ENCODE results near the gene MYH7.
"Not testable (repeated sequence)": the region's sequence is repeated elsewhere in the genome, so short reads cannot be mapped to it uniquely, and the experiment has no call there.

MYH7 gene

GRCh38 chr14:23406725-23407355 is 28.6 kb downstream of the MYH7 start:
- DNase-seq: no peak

DNA sequence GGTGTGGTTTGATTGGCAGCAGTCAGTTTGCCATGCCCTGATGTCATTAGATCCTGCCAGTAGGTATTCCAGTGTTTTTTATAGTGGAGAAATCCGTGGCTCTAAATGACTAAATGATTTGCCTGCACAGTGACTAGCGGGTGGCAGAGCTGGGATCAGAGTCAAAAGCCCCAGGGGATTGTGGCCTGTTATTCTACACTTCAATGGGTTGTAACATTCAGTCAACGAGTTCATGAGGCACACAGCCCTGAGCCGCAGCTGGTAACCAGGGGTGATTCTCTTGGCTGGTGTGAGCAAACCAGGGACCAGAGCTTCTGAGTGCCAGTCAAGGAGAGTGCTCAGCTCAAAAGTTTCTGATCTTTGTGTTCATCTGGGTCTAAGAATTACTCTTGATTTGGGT is 29.2 kb downstream of the MYH7 start:
- DNase-seq: no peak

DNA sequence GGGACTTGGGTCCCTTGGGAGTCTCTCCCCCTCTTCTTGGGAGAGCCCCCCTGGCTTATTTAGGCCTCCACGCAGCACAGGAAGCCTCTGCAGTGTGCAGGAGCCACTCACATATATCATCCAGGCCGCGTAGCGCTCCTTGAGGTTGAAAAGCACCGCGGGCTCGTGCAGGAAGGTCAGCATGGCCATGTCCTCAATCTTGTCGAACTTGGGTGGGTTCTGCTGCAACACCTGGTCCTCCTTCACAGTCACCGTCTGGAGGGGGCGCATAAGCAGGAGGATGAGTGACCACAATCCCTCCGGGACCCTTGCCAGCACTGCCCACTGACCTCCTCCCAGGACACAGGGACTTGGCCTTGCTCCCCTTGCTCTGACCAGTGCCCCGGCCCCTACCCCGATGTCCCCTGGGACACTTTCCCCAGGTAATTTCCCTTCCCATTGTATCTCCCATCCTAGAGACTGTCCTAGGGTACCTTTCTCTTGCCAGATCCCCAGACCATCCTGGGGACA is 29.9 kb downstream of the MYH7 start:
- DNase-seq: no peak

DNA sequence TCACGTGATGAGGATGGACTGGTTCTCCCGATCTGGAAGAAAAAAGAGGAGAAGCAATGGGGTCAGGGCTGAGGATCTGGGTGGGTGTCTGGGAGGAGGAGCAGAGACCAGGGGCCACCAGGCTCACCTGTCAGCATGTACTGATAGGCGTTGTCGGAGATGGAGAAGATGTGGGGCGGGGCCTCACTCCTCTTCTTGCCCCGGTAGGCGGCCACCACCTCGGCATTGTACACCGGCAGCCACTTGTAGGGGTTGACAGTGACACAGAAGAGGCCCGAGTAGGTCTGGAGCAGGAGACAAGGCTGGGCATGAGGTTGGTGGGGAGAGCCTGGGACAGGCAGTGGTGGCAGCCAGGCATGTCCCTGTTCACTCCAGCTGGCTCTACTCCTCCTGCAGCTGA is 30.4 kb downstream of the MYH7 start:
- no peak for DNase-seq

DNA sequence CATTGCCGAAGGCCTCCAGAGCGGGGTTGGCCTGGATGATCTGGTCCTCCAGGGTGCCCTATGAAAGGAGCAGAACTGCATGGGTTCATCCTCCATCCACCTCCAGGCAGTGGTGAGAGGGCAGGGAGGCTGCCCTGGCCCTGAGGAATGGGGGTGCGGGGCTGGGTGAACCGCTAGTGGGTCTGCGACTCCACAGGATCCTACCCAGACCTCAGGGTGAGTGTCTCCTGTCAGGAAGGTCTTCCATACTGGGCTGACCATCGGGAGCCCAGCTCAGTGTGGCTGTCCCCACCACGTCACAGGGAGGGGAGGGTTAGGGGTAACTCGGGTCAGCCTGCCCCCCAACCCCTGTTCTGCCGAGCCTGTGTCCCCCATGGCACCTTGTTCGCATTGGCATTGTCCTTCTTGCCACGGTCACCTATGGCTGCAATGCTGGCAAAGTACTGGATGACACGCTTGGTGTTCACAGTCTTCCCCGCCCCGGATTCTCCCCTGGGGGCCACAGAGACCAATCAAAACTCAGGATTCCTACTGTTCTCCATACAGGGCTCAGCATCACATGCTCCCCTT is 31.0 kb downstream of the MYH7 start:
- no peak for DNase-seq

GRCh38 chr14:23403908-23404307 is 31.6 kb downstream of the MYH7 start:
- DNase-seq: no peak

DNA sequence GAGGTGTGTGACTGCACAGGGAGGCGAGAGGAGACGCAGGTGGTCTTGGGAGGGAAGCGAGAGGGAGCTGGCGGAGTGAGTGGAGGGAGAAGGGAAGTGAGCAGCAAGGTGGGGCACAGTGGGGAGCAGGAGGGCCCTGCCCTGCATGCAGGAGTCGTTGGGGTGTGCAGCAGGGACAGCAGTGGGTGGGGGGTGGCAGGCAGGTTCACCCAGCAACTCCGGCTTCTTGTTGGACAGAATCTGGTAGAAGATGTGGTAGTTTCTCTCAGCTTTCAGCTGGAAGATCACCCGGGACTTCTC is 32.4 kb downstream of the MYH7 start:
- DNase-seq: no peak

GRCh38 chr14:23402296-23403138 is 32.9 kb downstream of the MYH7 start:
- DNase-seq: no peak

DNA sequence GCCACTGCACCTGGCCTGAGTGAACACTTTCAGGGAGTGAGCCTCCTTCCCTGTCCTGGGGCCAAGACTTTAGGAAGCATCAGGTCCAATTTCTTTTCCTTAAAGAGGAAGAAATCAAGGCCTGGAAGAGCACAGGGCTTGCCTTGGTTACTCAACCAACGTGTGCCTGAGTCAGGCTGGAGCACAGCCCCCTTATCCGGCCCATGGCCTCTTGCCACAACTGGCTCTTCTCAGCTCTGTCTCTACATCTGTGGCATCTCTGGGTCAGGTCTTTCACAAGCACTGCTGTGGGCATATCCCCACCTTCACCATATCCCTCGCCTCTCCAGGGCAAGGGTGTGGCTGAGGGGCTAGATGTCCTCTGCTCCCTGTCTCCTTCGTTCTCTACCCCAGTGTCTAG is 34.2 kb downstream of the MYH7 start:
- no peak for DNase-seq

- not testable (repeated sequence) for DNase-seq
Observed at GRCh38 chr14:23400496-23401149, 34.8 kb downstream of the MYH7 start.

- no peak for DNase-seq
Observed at GRCh38 chr14:23399591-23399990, 35.9 kb downstream of the MYH7 start.

DNA sequence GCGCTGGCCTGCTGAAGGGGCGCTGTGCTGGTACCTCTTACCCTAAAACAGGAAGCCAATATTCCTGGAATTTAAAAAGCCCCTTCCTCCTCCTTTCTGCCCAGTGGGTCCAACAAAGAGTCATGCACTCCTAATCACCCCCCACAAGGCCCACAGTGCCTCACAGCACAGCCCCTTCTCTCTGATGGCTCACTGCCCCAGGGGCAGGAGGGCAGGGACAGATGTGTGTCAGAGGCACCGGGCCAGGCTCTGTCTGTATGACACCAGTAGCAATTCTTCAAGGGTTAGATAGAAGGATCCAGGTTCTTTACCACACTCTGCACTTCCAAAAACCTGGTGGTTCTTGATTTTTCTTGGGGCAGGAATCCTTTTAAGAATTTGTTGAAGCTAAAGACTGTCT is 36.3 kb downstream of the MYH7 start:
- DNase-seq: no peak

DNA sequence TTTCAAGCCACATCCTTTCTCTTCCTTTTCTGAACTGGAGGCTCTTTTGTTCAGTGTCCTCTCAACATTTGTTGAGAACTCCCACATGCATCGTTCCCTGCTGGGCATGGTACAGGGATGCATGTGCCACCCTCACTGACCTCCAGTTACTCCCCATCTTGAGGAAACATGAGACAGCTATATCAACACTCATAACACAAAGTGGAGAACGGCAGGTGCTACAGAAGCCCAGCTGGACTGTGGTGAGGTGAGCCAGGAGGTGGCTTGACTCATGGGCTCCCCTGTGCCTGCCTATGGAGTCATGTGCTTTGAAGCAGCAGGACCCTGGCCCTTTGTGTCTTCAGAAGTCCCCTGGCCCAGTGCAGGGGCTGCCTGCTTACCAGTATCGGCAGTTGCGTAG is 37.1 kb downstream of the MYH7 start:
- no peak for DNase-seq

GRCh38 chr14:23396781-23397407 is 38.6 kb downstream of the MYH7 start:
- no peak for DNase-seq

- no peak for DNase-seq
Observed at GRCh38 chr14:23396126-23396525, 39.3 kb downstream of the MYH7 start.

GRCh38 chr14:23392613-23393012 is 42.8 kb downstream of the MYH7 start:
- no peak for DNase-seq

- not testable (repeated sequence) for DNase-seq
Observed at GRCh38 chr14:23389871-23390270, 45.6 kb downstream of the MYH7 start.

DNA sequence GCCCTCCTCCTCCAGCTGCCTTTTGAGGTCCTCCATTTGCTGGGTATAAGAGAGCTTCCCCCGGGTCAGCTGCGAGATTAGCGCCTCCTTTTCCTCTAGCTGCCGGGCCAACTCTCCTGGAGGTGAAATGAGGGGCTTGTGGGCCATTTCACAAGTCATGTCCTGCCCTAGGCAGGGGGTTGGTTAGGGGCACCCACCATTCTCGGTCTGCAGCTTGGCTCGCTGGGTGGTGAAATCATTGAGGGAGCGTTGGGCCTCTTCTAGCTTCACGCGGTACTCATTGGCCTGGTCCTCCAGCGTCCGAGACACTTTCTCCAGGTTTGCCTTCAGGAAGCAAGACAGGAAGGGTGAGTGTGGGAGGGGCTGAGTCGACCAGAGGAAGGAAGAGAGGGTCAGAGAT is 46.1 kb downstream of the MYH7 start:
- DNase-seq: no peak

GRCh38 chr14:23388996-23389395 is 46.5 kb downstream of the MYH7 start:
- no peak for DNase-seq

DNA sequence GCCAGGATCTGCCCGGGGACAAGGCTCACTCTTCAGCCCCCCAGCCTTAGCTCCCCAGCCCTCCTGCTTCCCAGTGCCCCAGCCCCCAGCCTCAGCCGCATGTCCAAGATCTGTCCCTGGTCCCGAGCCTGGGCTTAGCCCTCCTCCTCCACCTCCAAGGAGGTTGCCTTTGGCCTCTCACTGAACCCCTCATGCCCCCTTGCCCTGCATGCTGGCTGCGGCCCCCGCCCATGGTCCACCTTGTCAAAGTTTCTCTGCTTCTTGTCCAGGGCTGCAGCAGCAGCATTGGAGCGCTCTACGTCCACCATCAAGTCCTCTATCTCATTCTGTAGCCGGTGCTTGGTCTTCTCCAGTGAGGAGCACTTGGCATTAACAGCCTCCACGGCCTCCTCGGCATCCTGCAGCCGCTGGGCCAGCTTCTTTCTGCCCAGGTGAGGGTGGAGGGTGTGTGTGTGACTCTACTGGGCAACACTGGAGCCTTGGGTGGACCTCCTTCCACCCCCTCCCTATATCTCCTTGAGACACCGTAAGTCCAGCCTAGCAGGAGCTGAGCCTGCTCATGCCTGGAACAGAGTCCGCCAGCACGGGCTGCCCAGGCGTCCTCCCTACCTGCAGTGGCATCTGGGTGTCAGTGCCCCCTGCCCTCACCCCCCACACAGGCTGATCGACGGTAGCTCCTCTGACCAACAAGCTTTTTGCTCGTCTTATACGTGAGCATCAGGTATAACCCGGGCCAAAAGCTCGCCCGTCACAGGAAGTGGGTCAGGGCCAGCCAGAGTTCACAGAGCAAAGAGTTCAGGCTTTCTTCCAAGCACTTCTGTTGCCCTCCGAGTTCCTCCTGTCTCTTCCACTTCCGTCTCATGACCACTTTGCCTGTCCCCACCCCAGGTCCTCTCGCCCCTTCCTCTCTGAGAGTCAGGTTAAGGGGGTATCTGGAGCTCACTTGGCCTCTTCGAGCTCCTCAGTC is 47.3 kb downstream of the MYH7 start:
- DNase-seq: no peak

DNA sequence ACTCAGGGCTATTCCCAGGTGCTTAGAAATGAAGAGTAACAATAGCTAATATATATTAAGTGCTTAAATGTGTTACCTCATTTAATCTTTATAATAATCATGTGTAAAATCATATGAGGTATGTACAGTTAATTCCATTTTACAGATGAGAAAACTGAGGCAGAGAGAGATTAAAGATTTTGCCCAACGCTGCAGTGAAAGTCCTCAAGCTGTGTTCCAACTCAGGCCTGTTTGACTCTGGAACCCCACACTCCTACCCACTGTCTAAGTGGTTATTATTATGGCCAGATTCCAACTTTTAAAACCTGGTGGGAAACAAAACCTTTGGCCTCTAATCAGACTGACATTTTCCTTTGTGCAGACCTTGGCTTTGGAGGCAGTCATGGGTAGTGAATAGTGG is 48.5 kb downstream of the MYH7 start:
- no peak for DNase-seq

DNA sequence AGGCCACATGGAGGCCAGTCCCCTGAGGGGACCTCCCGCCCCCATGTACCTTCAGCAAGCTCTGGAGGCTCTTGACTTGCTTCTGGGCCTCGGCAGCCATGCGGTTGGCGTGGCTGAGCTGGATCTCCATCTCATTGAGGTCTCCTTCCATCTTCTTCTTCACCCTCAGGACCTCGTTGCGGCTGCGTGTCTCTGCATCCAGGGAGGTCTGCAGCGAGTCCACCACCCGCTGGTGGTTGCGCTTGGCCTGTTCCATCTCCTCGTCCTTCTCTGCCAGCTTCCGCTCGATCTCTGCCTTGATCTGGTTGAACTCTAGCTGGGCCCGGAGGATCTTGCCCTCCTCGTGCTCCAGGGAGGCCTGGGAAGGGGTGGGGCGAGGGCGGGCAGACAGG is 49.2 kb downstream of the MYH7 start:
- not testable (repeated sequence) for DNase-seq

Measured in GDM1 (cell line).